Measurements from ENCODE around the gene FBLN1. TPM values are rescaled to one million over a fixed set of nuclear protein-coding genes. Genes with fewer than 3 reads are reported as not detected.

Gene FBLN1
- total RNA-seq, 1 donor from 2014 or later, result 18.2 TPM

DNA sequence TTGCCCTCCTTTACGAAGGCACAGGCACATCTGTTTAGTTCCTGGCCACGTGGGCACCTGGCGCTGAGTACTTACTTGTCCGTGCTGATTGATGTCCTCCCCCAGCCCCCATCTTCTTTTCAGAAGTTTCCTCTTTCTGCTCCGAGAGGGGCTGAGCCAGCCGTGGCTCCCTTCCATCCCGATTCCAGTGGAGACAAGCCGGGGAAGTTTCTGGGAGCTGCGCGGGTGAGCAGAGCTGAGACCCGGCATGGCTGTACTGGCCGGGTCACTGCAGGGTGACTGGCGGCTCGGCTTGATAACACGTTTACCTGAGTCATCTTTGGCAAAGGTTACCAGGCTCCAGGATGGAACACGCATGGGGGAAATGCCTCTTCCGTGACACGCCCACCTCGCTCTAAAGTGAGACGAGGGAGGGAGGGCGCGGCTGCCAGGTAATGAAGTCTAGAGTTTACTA, 123.5 kb downstream of the FBLN1 start:
- TF ChIP-seq, protein P1, sequence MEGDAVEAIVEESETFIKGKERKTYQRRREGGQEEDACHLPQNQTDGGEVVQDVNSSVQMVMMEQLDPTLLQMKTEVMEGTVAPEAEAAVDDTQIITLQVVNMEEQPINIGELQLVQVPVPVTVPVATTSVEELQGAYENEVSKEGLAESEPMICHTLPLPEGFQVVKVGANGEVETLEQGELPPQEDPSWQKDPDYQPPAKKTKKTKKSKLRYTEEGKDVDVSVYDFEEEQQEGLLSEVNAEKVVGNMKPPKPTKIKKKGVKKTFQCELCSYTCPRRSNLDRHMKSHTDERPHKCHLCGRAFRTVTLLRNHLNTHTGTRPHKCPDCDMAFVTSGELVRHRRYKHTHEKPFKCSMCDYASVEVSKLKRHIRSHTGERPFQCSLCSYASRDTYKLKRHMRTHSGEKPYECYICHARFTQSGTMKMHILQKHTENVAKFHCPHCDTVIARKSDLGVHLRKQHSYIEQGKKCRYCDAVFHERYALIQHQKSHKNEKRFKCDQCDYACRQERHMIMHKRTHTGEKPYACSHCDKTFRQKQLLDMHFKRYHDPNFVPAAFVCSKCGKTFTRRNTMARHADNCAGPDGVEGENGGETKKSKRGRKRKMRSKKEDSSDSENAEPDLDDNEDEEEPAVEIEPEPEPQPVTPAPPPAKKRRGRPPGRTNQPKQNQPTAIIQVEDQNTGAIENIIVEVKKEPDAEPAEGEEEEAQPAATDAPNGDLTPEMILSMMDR (IDR thresholded peaks at IDR 0.05; ENCODE audit: insufficient read depth, low read length, severe bottlenecking), result no peak
- H3K36me3 ChIP-seq (ENCODE audit: control insufficient read depth, insufficient read depth, low read length), result no peaks in the 10 kb centered on the region
- FAIRE-seq (peak; percentile 81), DNase-seq (ENCODE audit: low read depth) (peak; percentile 98)
- H3K27me3 ChIP-seq (ENCODE audit: control insufficient read depth, insufficient read depth, low read length), result no peaks in the 10 kb centered on the region
- no peak overlapping the region for H3K4me3 ChIP-seq (ENCODE audit: low read depth, low read length)

DNA sequence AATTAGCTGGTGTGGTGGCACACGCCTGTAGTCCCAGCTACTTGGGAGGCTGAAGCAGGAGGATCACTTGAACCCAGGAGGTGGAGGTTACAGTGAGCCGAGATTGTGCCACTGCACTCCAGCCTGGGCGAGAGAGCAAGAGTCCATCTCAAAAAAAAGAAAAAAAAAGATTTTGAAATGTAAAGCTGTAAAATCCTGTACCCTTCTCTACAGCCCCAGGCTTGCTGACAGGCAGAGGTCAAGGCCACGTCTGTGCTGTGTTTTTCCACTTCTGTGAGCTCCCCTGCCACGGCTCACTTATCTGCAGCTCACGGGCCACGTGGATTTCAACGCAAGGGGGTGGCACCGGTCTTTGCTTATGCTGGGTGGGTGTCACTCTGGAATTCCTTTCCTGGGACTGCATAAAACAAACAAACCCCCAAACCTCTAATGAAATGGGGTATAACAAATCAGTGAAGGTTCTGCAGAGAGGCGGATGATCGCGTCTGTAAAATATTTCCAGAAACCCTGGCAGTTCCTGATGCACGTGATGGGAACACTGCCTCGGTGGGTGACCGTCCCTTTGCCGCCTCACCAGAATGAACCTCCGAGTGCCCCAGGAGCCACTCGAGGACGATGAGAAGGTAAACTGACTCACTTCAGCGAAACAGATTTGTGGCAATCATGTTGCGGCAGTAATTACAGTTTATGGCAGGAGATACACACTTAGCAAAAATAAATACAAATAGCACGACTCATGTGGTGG, 125.0 kb downstream of the FBLN1 start:
- H3K4me3 ChIP-seq (ENCODE audit: low read depth, low read length), result no peak overlapping the region
- TF ChIP-seq, protein P1 (IDR thresholded peaks at IDR 0.05; ENCODE audit: insufficient read depth, low read length, severe bottlenecking), result no peak
- H3K27me3 ChIP-seq (ENCODE audit: control insufficient read depth, insufficient read depth, low read length), result peaks cover 2% of the 10 kb centered on the region
- H3K36me3 ChIP-seq (ENCODE audit: control insufficient read depth, insufficient read depth, low read length), result no peaks in the 10 kb centered on the region
- DNase-seq (ENCODE audit: low read depth) (no peak), FAIRE-seq (no peak)

DNA sequence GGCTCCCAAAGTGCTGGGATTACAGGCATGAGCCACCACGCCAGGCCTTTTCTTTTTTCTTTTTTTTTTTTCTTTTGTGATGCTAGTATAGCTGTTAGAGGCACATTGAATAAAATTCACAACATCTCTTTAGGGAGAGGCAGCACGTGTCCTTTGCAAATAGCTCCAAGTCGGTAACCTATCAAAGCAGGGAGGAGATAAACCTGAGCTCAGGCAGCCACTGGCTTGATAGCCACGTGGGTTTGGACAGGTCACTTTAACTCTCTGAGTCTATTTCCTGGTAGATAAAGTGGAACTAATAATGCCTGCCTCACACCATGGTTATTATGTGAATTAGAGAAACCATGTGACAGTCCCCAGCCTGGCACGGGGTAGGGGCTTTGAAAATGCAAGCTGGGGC, 125.8 kb downstream of the FBLN1 start:
- no peak for DNase-seq (ENCODE audit: low read depth)
- no peaks in the 10 kb centered on the region for H3K36me3 ChIP-seq (ENCODE audit: control insufficient read depth, insufficient read depth, low read length)
- TF ChIP-seq, protein P1 (IDR thresholded peaks at IDR 0.05; ENCODE audit: insufficient read depth, low read length, severe bottlenecking), result no peak

DNA sequence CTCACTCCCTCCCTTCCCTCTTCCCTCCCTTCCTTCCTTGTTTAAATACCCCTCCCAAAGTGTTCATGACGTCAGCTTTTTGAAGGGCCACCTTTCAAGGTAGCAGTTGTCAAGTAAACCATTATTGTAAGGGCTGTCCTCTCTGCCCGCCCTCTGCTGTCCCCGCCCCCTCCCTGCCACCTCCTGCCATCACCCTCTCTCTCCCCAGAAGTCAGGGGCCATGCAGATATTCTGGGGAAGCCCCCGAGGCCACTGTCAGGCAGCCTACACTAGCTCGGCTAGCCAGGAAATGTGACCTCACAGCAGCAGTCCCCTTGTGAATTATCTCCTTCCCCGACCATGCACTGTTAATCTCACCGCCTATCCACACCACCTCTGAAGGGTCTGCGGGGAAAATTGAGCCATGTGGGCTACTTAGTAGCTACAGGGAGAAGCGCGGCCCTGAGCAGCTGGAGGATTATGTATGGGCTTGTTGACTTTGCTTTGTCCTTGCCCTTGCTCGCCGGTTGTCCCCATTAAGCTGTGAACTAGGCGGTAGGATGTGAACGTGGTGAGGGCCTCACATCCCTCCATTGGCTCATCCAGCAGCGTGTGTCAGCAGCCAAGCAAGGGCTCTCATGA, 126.9 kb downstream of the FBLN1 start:
- TF ChIP-seq, protein P1 (IDR thresholded peaks at IDR 0.05; ENCODE audit: insufficient read depth, low read length, severe bottlenecking), result no peak
- DNase-seq (ENCODE audit: low read depth) (no peak), FAIRE-seq (no peak)
- peaks cover 3% of the 10 kb centered on the region for H3K27me3 ChIP-seq (ENCODE audit: control insufficient read depth, insufficient read depth, low read length)
- H3K4me3 ChIP-seq (ENCODE audit: low read depth, low read length), result no peak overlapping the region
- no peaks in the 10 kb centered on the region for H3K36me3 ChIP-seq (ENCODE audit: control insufficient read depth, insufficient read depth, low read length)

More for the DNA sequence above, 125.8 kb downstream of the FBLN1 start:
- Histone ChIP-seq H3K27me3 (ENCODE audit: control insufficient read depth, insufficient read depth, low read length) (peaks cover 3% of the 10 kb centered on the region), H3K4me3 (ENCODE audit: low read depth, low read length) (no peak overlapping the region)
- no peak for FAIRE-seq

DNA sequence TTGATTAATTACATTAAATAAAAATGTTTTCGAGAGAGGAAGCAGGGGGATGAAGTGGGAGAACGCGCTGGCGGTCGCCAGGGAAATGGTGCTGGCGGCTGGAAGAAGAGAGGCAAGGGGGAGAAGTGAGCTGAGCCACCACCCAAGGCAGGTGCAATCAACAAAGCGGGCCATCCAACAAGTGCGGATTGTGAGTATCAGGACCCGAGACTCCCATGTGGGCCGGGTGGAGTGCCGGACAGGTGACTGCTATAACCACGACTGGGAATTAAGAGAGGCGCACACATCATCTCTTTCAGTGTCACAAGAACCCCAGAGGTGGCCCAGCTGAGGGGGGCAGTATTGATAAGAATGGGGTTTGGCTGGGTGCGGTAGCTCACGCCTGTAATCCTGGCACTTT, 127.8 kb downstream of the FBLN1 start:
- peaks cover 3% of the 10 kb centered on the region for H3K27me3 ChIP-seq (ENCODE audit: control insufficient read depth, insufficient read depth, low read length)
- H3K4me3 ChIP-seq (ENCODE audit: low read depth, low read length), result no peak overlapping the region
- FAIRE-seq (no peak), DNase-seq (ENCODE audit: low read depth) (no peak)
- TF ChIP-seq, protein P1 (IDR thresholded peaks at IDR 0.05; ENCODE audit: insufficient read depth, low read length, severe bottlenecking), result no peak
- no peaks in the 10 kb centered on the region for H3K36me3 ChIP-seq (ENCODE audit: control insufficient read depth, insufficient read depth, low read length)
